Measurements from ENCODE around the gene MYO5C. TPM values are rescaled to one million over a fixed set of nuclear protein-coding genes. Genes with fewer than 3 reads are reported as not detected.

The MYO5C gene
- total and polyA plus RNA-seq, 2 donors (not counting 1 experiment from before 2014, with no cell fraction given): under 0.01 to 0.07 TPM

DNA sequence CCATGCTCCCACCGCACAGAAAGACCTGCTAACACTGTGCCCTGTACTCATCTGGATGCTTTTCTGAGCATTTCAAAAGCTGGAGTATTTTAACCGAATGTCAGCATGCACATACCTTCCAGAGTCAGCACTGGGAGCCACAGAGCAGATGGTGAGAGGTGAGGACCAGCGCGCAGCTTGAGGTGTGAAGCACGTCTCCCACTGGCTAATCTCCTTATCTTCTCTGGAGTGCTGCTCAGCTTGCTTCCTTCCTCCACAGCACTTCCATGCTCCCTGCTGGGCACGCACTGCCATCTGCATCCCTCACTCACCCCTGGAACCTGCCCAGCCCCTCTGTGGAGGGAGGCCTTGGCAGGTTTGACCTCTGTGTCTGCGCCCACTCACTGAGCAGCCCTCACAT, 104.4 kb downstream of the MYO5C start, which contains the start of gene GNB5:
GNB5 (minus strand) TSS at position 186 of the 400 bp plus-strand sequence. CDS start 6,716 bp downstream, outside the sequence.
- Histone ChIP-seq H3K36me3 (ENCODE audit: control insufficient read depth, insufficient read depth, low read length) (no peaks in the 10 kb centered on the region), H2AFZ (ENCODE audit: low read length) (no peak within 1 kb of the TSS)

DNA sequence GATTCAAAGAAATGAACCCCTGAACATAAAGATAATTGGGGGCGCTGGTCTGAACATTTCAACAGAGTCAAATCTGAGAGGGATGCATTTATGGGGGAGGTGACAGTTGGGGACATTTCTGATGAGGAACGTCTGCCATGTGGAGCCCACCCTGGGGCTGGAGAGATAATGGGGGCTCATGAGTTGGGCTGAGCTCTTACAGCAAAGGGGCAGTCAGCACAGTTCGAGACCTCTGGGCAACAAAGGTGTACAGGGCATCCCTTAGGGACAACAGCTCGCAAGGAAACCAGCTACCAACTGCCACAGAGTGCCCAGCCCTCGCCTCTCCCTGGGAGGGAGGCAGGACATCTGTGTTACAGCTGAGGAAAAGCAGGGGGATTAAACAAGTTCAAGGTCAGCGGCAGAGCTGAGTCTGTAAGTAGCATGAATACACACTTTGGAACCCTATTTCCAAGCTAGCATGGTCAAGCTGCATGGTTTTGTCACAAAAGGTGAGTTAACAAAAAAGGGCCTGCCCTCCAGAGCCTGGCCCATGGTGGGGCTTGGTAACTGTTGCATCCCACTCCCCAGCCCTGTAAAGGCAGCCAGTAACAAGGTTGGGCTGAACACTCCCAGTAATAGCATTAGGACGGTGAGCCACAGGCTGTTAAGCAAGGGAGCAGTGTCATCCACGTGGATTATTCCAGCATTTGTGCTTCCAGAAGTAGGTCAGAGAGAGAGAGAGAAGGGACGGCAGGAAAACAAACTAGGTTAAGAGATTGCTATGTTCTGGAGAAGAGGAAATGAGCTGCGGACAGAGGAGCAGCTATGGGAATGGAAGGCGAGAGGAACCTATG, 108.7 kb downstream of the MYO5C start:
- Histone ChIP-seq H3K9ac (ENCODE audit: insufficient read depth, low read length) (no peak overlapping the region), H3K9me3 (ENCODE audit: control insufficient read depth, insufficient read depth, low read depth, low read length) (no peaks in the 10 kb centered on the region), H4K20me1 (ENCODE audit: control insufficient read depth, extremely low read depth, insufficient read depth, low read length) (no peaks in the 10 kb centered on the region), H3K27me3 (ENCODE audit: control insufficient read depth, insufficient read depth, low read length) (peaks cover 2% of the 10 kb centered on the region), H3K4me3 (replicated peaks in 1 of 4; ENCODE audit: control extremely low read depth in 1 of 4, insufficient read depth in 1 of 4, low read depth in 3 of 4, low read length in 4 of 4) (no peak overlapping the region), H3K36me3 (ENCODE audit: control insufficient read depth, insufficient read depth, low read length) (no peaks in the 10 kb centered on the region), H3K4me2 (ENCODE audit: extremely low read depth, insufficient read depth, low read length) (no peak overlapping the region), H3K27ac (ENCODE audit: insufficient read depth, low read length) (no peak overlapping the region), H3K79me2 (ENCODE audit: control insufficient read depth, insufficient read depth, low read length) (no peaks in the 10 kb centered on the region), H2AFZ (ENCODE audit: low read length) (no peak overlapping the region), H3K4me1 (ENCODE audit: control insufficient read depth, extremely low read depth, insufficient read depth, low read length) (no peaks in the 10 kb centered on the region)
- DNase-seq (ENCODE audit: low read depth in 2 of 2): no peak
- no peak for TF ChIP-seq EZH2 (IDR thresholded peaks at IDR 0.05; ENCODE audit: low read length, missing control alignments)
- TF ChIP-seq, protein P1, sequence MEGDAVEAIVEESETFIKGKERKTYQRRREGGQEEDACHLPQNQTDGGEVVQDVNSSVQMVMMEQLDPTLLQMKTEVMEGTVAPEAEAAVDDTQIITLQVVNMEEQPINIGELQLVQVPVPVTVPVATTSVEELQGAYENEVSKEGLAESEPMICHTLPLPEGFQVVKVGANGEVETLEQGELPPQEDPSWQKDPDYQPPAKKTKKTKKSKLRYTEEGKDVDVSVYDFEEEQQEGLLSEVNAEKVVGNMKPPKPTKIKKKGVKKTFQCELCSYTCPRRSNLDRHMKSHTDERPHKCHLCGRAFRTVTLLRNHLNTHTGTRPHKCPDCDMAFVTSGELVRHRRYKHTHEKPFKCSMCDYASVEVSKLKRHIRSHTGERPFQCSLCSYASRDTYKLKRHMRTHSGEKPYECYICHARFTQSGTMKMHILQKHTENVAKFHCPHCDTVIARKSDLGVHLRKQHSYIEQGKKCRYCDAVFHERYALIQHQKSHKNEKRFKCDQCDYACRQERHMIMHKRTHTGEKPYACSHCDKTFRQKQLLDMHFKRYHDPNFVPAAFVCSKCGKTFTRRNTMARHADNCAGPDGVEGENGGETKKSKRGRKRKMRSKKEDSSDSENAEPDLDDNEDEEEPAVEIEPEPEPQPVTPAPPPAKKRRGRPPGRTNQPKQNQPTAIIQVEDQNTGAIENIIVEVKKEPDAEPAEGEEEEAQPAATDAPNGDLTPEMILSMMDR (conservative IDR thresholded peaks at IDR 0.05 in 1 of 2, IDR thresholded peaks at IDR 0.05 in 1 of 2; ENCODE audit: low read depth in 1 of 2, low read length in 2 of 2): no peak

More for the DNA sequence above, 104.4 kb downstream of the MYO5C start, which contains the start of gene GNB5:
- Histone ChIP-seq H3K27ac (ENCODE audit: insufficient read depth, low read length) (no peak within 1 kb of the TSS), H3K4me1 (ENCODE audit: control insufficient read depth, extremely low read depth, insufficient read depth, low read length) (no peaks in the 10 kb centered on the region), H3K4me2 (ENCODE audit: extremely low read depth, insufficient read depth, low read length) (no peak within 1 kb of the TSS), H3K27me3 (ENCODE audit: control insufficient read depth, insufficient read depth, low read length) (peaks cover 2% of the 10 kb centered on the region), H3K79me2 (ENCODE audit: control insufficient read depth, insufficient read depth, low read length) (no peaks in the 10 kb centered on the region), H3K4me3 (replicated peaks in 1 of 4; ENCODE audit: control extremely low read depth in 1 of 4, insufficient read depth in 1 of 4, low read depth in 3 of 4, low read length in 4 of 4) (no peak within 1 kb of the TSS), H4K20me1 (ENCODE audit: control insufficient read depth, extremely low read depth, insufficient read depth, low read length) (no peaks in the 10 kb centered on the region), H3K9ac (ENCODE audit: insufficient read depth, low read length) (no peak within 1 kb of the TSS), H3K9me3 (ENCODE audit: control insufficient read depth, insufficient read depth, low read depth, low read length) (no peaks in the 10 kb centered on the region)
- DNase-seq (ENCODE audit: low read depth in 2 of 2): no peak
- TF ChIP-seq, protein P1 (conservative IDR thresholded peaks at IDR 0.05 in 1 of 2, IDR thresholded peaks at IDR 0.05 in 1 of 2; ENCODE audit: low read depth in 1 of 2, low read length in 2 of 2): no peak
- no peak for TF ChIP-seq EZH2 (IDR thresholded peaks at IDR 0.05; ENCODE audit: low read length, missing control alignments)

DNA sequence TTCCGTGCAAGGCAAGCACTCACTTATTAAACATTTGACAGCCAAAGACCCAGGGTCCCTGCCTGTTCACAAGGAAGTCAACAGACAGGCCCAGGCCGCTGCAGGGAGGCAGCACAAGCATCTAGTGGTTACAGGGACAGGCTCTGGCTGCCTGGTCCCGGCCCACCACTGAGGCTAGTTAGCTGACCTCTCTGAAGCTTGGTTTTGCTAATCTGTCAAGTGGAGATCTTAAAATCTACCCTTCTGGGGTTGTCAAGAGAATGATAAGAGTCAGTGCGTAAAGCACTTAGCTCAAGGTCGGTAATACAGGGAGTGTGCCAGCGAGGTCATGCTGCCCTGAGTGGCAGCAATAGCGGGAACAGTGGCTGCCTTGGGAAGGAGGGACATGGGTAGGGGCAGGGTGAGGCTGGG, 110.4 kb downstream of the MYO5C start:
- Histone ChIP-seq H3K79me2 (ENCODE audit: control insufficient read depth, insufficient read depth, low read length) (no peaks in the 10 kb centered on the region), H2AFZ (ENCODE audit: low read length) (no peak overlapping the region), H3K9ac (ENCODE audit: insufficient read depth, low read length) (no peak overlapping the region), H3K27ac (ENCODE audit: insufficient read depth, low read length) (no peak overlapping the region), H3K36me3 (ENCODE audit: control insufficient read depth, insufficient read depth, low read length) (no peaks in the 10 kb centered on the region), H3K4me3 (replicated peaks in 1 of 4; ENCODE audit: control extremely low read depth in 1 of 4, insufficient read depth in 1 of 4, low read depth in 3 of 4, low read length in 4 of 4) (no peak overlapping the region), H3K27me3 (ENCODE audit: control insufficient read depth, insufficient read depth, low read length) (no peaks in the 10 kb centered on the region), H4K20me1 (ENCODE audit: control insufficient read depth, extremely low read depth, insufficient read depth, low read length) (no peaks in the 10 kb centered on the region), H3K4me1 (ENCODE audit: control insufficient read depth, extremely low read depth, insufficient read depth, low read length) (peaks cover 4% of the 10 kb centered on the region), H3K9me3 (ENCODE audit: control insufficient read depth, insufficient read depth, low read depth, low read length) (no peaks in the 10 kb centered on the region), H3K4me2 (ENCODE audit: extremely low read depth, insufficient read depth, low read length) (no peak overlapping the region)
- no peak for DNase-seq (ENCODE audit: low read depth in 2 of 2)
- no peak for TF ChIP-seq EZH2 (IDR thresholded peaks at IDR 0.05; ENCODE audit: low read length, missing control alignments)
- TF ChIP-seq, protein P1 (conservative IDR thresholded peaks at IDR 0.05 in 1 of 2, IDR thresholded peaks at IDR 0.05 in 1 of 2; ENCODE audit: low read depth in 1 of 2, low read length in 2 of 2): no peak
